Spleen (tissue), 11 donors: ENCODE data around the gene KCND3. TPM values are rescaled to one million over a fixed set of nuclear protein-coding genes. Genes with fewer than 3 reads are reported as not detected.

ENCODE experiments used
- DNase-seq: peaks from one replicate; pipeline ENCODE4 v3.0.0-alpha.2; 2020
- H3K27ac ChIP-seq, 8 donors: fragments of 200-600 bp; sonication (generic) in 7 of 8; 1 replicate in 4 of 8; 2 replicates in 4 of 8; pipeline versions ENCODE4 v1.5.0 to v1.8.0; 2016 to 2021; ENCODE audit warnings: inconsistent platforms in 4 of 8, mild to moderate bottlenecking in 4 of 8, moderate library complexity in 1 of 8
- H3K27me3 ChIP-seq, 7 donors: fragments of 200-600 bp; sonication (generic) in 6 of 7; replicated peaks in 1 of 7; 1 replicate in 4 of 7; 2 replicates in 3 of 7; pipeline versions ENCODE4 v1.5.0 to v1.8.0; 2016 to 2021; ENCODE audit warnings: inconsistent platforms in 3 of 7, mild to moderate bottlenecking in 1 of 7
- H3K36me3 ChIP-seq, 6 donors: fragments of 200-600 bp; sonication (generic) in 5 of 6; 1 replicate in 4 of 6; 2 replicates in 2 of 6; pipeline versions ENCODE4 v1.5.0 to v1.8.0; 2016 to 2021; ENCODE audit warnings: inconsistent platforms in 2 of 6
- H3K4me1 ChIP-seq, 6 donors: fragments of 200-600 bp; sonication (generic) in 5 of 6; 1 replicate in 3 of 6; 2 replicates in 3 of 6; pipeline versions ENCODE4 v1.5.0 to v1.8.0; 2016 to 2021; ENCODE audit warnings: inconsistent platforms in 3 of 6
- H3K4me3 ChIP-seq, 8 donors: fragments of 200-600 bp; sonication (generic) in 7 of 8; 1 replicate in 4 of 8; 2 replicates in 4 of 8; pipeline versions ENCODE4 v1.5.0 to v1.8.0; 2016 to 2021; ENCODE audit warnings: inconsistent platforms in 4 of 8, mild to moderate bottlenecking in 4 of 8, moderate library complexity in 2 of 8
- H3K9me3 ChIP-seq, 8 donors: fragments of 200-600 bp; sonication (generic) in 7 of 8; 1 replicate in 4 of 8; 2 replicates in 4 of 8; pipeline versions ENCODE4 v1.5.0 to v1.8.0; 2016 to 2021; ENCODE audit warnings: inconsistent platforms in 4 of 8
- CTCF ChIP-seq, 11 experiments: fragments of 200-600 bp in 7 of 11; fragments of 450-650 bp in 4 of 11; sonication (generic) in 4 of 11; IDR thresholded peaks in 8 of 11; conservative IDR thresholded peaks in 3 of 11; 1 replicate in 7 of 11; 2 replicates in 4 of 11; pipeline versions ENCODE4 v1.4.0 to v1.8.0; 2016 to 2021; ENCODE audit warnings: antibody characterized with exemption in 11 of 11, inconsistent platforms in 4 of 11, mild to moderate bottlenecking in 1 of 11
- POLR2A ChIP-seq, 3 donors: fragments of 450-650 bp; IDR thresholded peaks; one replicate each; pipeline ENCODE4 v1.5.1; 2017; ENCODE audit warnings: antibody characterized with exemption in 3 of 3, mild to moderate bottlenecking in 1 of 3
- POLR2AphosphoS5 ChIP-seq, 3 donors: sonication (generic); formaldehyde crosslinking; IDR thresholded peaks; one replicate each; pipeline ENCODE4 v1.5.1; 2017; ENCODE audit warnings: antibody characterized with exemption in 3 of 3
- WGBS, 5 donors: extraction: QIAGEN DNeasy Blood & Tissue Kit in 3 of 5; methylation state at CpG; one replicate each; pipeline versions ENCODE4 v1.1.5 to v1.1.7; 2013 to 2018; 5-methylcytosine and 5-hydroxymethylcytosine counted together
- intact Hi-C: fragments of 100-400 bp; cut with DNase I; formaldehyde crosslinking; loops from one replicate; pipeline ENCODE4 v1.15.0; 2023; ENCODE audit warnings: low total_unique reads
- polyA plus RNA-seq, 3 donors: library from polyadenylated mRNA; stranded (reverse); fragments of 200-250 nt; gene quantifications; one replicate each; pipeline ENCODE4 v1.2.1, GENCODE V29; 2013
- small RNA-seq, 4 donors: library from RNA; depleted of rRNA; stranded (forward); fragments of <200 nt; gene quantifications; one replicate each; pipeline ENCODE3, GENCODE V24; 2016
- total RNA-seq, 7 donors: library from RNA; depleted of rRNA in 3 of 7; stranded (reverse); fragments of >200 nt in 3 of 7; fragmentation: NEBNext Ultra II Directional in 4 of 7; extraction: Animal tissue kit (Norgen Biotek cat#: 25700) in 4 of 7; gene quantifications; one replicate each; pipeline versions ENCODE4 v1.1.0 to v1.2.1, GENCODE V29; 2016 to 2021
- donor health status: healthy with polysubstance abuse.
- donor health status: DM: no; HTN: no; CAD: no; lungs with moderate emphysema.
- donor health status: DM: no; HTN: no; CAD: no.
- donor health status: Bipolar disorder and iron deficiency.
- donor health status: healthy.
- donor health status: DM: no; HTN: no; CAD: no.
- donor health status: DM: yes; HTN: yes; CAD: no.

The KCND3 gene
- total and polyA plus RNA-seq, 10 donors = 0.67 to 14.2 (median 8.6) TPM

- TF ChIP-seq POLR2AphosphoS5 (IDR thresholded peaks at IDR 0.05) (peak; percentile 19 to 45 (median 36)), POLR2A (IDR thresholded peaks at IDR 0.05) (no peak), CTCF (IDR thresholded peaks at IDR 0.05 in 8 of 11, conservative IDR thresholded peaks at IDR 0.05 in 3 of 11) (no peak)
- no peak for DNase-seq
- Histone ChIP-seq H3K36me3 (peaks cover 0 to 14% (median 6%) of the 10 kb centered on the region in 6 donors), H3K27ac (peak overlapping the region in 6 of 8 donors; percentile 58 to 93 (median 78)), H3K4me3 (peak overlapping the region in 1 of 8 donors; percentile 9), H3K27me3 (no peaks in the 10 kb centered on the region), H3K4me1 (peaks cover 0 to 61% (median 22%) of the 10 kb centered on the region in 6 donors), H3K9me3 (no peaks in the 10 kb centered on the region)
- 73 to 83% (median 77%) methylated on average over 10 of the region's 10 CpGs for WGBS, 5 donors
- intact Hi-C loops = no loop called here
Measured at GRCh38 chr1:111720977-111721786, 268.3 kb downstream of the KCND3 start.

Small RNA genes within 50 kb of the gene (small RNA-seq; reads per million reads assigned to genes)
- 0.21 to 0.82 (median 0.46) reads per million in 4 donors for gene INKA2

Other genes with a start within 250 kb of the KCND3 start
- 10 to 100 TPM; 12.2 to 40.3 (median 16.1) TPM for gene DDX20, start 233.8 kb downstream of the KCND3 start, total RNA-seq
- gene DDX20, start 233.8 kb downstream of the KCND3 start, polyA plus RNA-seq = 10 to 100 TPM in 1 of 3 donors, 1 to 10 TPM in 2; 7.6 to 10.0 (median 8.4) TPM